RWPE2 (cell line): ENCODE results near the gene KLHL2.
"Not testable (repeated sequence)": the region's sequence is repeated elsewhere in the genome, so short reads cannot be mapped to it uniquely, and the experiment has no call there.

Experiments
- ATAC-seq: fragments of 200-7000 bp; cut with Tn5 transposase; 3 replicates; pipeline ENCODE4 v1.9.1; 2021; ENCODE audit warnings: low read depth
- DNase-seq: peaks from one replicate; pipeline ENCODE4 v3.0.0-alpha.2; 2020; ENCODE audit warnings: low spot score
- H3K27ac ChIP-seq: fragments of 450-650 bp; 2 replicates; pipeline ENCODE4 v1.5.1; 2017; ENCODE audit warnings: mild to moderate bottlenecking; ENCODE audit not compliant: poor library complexity, severe bottlenecking
- H3K27me3 ChIP-seq: fragments of 250-450 bp; sonication (Bioruptor Pico); 2 replicates; pipeline ENCODE4 v1.5.1; 2021; ENCODE audit warnings: mild to moderate bottlenecking, moderate library complexity; ENCODE audit not compliant: insufficient read depth, poor library complexity, severe bottlenecking
- H3K36me3 ChIP-seq: fragments of 250-450 bp; sonication (Bioruptor Pico); 2 replicates; pipeline ENCODE4 v1.5.1; 2020; ENCODE audit warnings: low read depth, mild to moderate bottlenecking, moderate library complexity
- H3K4me1 ChIP-seq: fragments of 250-450 bp; sonication (Bioruptor Pico); 2 replicates; pipeline ENCODE4 v1.5.1; 2021; ENCODE audit warnings: mild to moderate bottlenecking, moderate library complexity; ENCODE audit not compliant: insufficient read depth, poor library complexity, severe bottlenecking
- H3K4me3 ChIP-seq: fragments of 250-450 bp; sonication (Bioruptor Pico); 2 replicates; pipeline ENCODE4 v1.5.1; 2021; ENCODE audit warnings: mild to moderate bottlenecking, moderate library complexity; ENCODE audit not compliant: severe bottlenecking
- H3K9me3 ChIP-seq: fragments of 250-450 bp; sonication (Bioruptor Pico); 2 replicates; pipeline ENCODE4 v1.5.1; 2021; ENCODE audit warnings: mild to moderate bottlenecking, moderate library complexity; ENCODE audit not compliant: severe bottlenecking
- CTCF ChIP-seq: fragments of 450-650 bp; IDR thresholded peaks from one replicate; pipeline ENCODE4 v1.5.1; 2017; ENCODE audit warnings: mild to moderate bottlenecking, moderate library complexity; ENCODE audit not compliant: poor library complexity, severe bottlenecking

The KLHL2 gene

GRCh38 chr4:165207431-165208220 is at the start of gene KLHL2:
Gene KLHL2 (plus strand): TSS chr4:165207561. CDS start chr4:165207877, 316 bp downstream.
- peak within 1 kb of the TSS; percentile 98 for H3K4me3 ChIP-seq
- H3K4me1 ChIP-seq = peaks cover 49% of the 10 kb centered on the region
- peaks cover 4% of the 10 kb centered on the region for H3K36me3 ChIP-seq
- H3K27ac ChIP-seq = peak within 1 kb of the TSS; percentile 62
- peak; percentile 50 for ATAC-seq
- no peak for TF ChIP-seq CTCF
- peak; percentile 68 for DNase-seq
- no peaks in the 10 kb centered on the region for H3K9me3 ChIP-seq
- H3K27me3 ChIP-seq = no peaks in the 10 kb centered on the region

GRCh38 chr4:165158762-165159161 is 48.6 kb upstream of the KLHL2 start:
- H3K4me3 ChIP-seq = no peak overlapping the region
- no peaks in the 10 kb centered on the region for H3K4me1 ChIP-seq
- no peak overlapping the region for H3K27ac ChIP-seq
- H3K27me3 ChIP-seq = no peaks in the 10 kb centered on the region
- no peaks in the 10 kb centered on the region for H3K36me3 ChIP-seq
- ATAC-seq = no peak
- H3K9me3 ChIP-seq = no peaks in the 10 kb centered on the region
- no peak for TF ChIP-seq CTCF
- no peak for DNase-seq

- Histone ChIP-seq H3K27me3 (no peaks in the 10 kb centered on the region), H3K9me3 (no peaks in the 10 kb centered on the region), H3K36me3 (no peaks in the 10 kb centered on the region), H3K4me3 (no peak overlapping the region), H3K4me1 (no peaks in the 10 kb centered on the region), H3K27ac (no peak overlapping the region)
- DNase-seq = no peak
- ATAC-seq = no peak
- TF ChIP-seq CTCF = no peak
Measured at GRCh38 chr4:165164257-165164656, 43.1 kb upstream of the KLHL2 start.

GRCh38 chr4:165166872-165167271 is 40.5 kb upstream of the KLHL2 start:
- H3K27me3 ChIP-seq, H3K4me3 ChIP-seq, H3K9me3 ChIP-seq, ATAC-seq, DNase-seq, H3K36me3 ChIP-seq, H3K27ac ChIP-seq, H3K4me1 ChIP-seq: not testable (repeated sequence)

- Histone ChIP-seq H3K36me3 (no peaks in the 10 kb centered on the region), H3K9me3 (no peaks in the 10 kb centered on the region), H3K27ac (no peak overlapping the region), H3K4me3 (no peak overlapping the region), H3K27me3 (no peaks in the 10 kb centered on the region), H3K4me1 (no peaks in the 10 kb centered on the region)
- no peak for TF ChIP-seq CTCF
- DNase-seq (no peak), ATAC-seq (no peak)
Measured at GRCh38 chr4:165167650-165168049, 39.7 kb upstream of the KLHL2 start.
